ENCODE results near the gene HTT. TPM values are rescaled to one million over a fixed set of nuclear protein-coding genes. Genes with fewer than 3 reads are reported as not detected.
A peak's percentile ranks its signal among the peaks of the same experiment; 100 is the strongest.

HTT gene
- total RNA-seq, 4 donors from 2014 or later = 28.9 to 141 (median 42.0) TPM

- 54 to 66% methylated on average over 5 of the region's 5 CpGs for WGBS, 2 donors
- TF ChIP-seq POLR2A (IDR thresholded peaks at IDR 0.05) (no peak), CTCF (IDR thresholded peaks at IDR 0.05) (no peak)
- peak in 1 of 2 donors; percentile 46 for DNase-seq (ENCODE audit: low spot score in 2 of 2)
- intact Hi-C loops (cut with DNase I; ENCODE audit: low total_unique reads) = no loop called here
- H3K4me3 ChIP-seq (ENCODE audit: low read depth, poor library complexity, severe bottlenecking) = no peak overlapping the region
Observed at GRCh38 chr4:3190549-3190948, 116.1 kb downstream of the HTT start.

- WGBS, 2 donors = 84 to 89% methylated on average over 4 of the region's 4 CpGs
- peak in 1 of 2 donors; percentile 42 for DNase-seq (ENCODE audit: low spot score in 2 of 2)
- TF ChIP-seq CTCF (IDR thresholded peaks at IDR 0.05) = no peak
- no peak for TF ChIP-seq POLR2A (IDR thresholded peaks at IDR 0.05)
- intact Hi-C loops (cut with DNase I; ENCODE audit: low total_unique reads) = no loop called here
- no peak overlapping the region for H3K4me3 ChIP-seq (ENCODE audit: low read depth, poor library complexity, severe bottlenecking)
Observed at GRCh38 chr4:3192188-3192587, 117.7 kb downstream of the HTT start.

GRCh38 chr4:3192827-3193226, 118.3 kb downstream of the HTT start:
- 92 to 95% methylated on average over 12 of the region's 12 CpGs for WGBS, 2 donors
- intact Hi-C loops (cut with DNase I; ENCODE audit: low total_unique reads) = no loop called here
- TF ChIP-seq POLR2A (IDR thresholded peaks at IDR 0.05) (no peak), CTCF (IDR thresholded peaks at IDR 0.05) (no peak)
- DNase-seq (ENCODE audit: low spot score in 2 of 2) = peak in 1 of 2 donors; percentile 75
- no peak overlapping the region for H3K4me3 ChIP-seq (ENCODE audit: low read depth, poor library complexity, severe bottlenecking)

GRCh38 chr4:3193531-3194203, 119.2 kb downstream of the HTT start:
- 74 to 77% methylated on average over 6 of the region's 6 CpGs for WGBS, 2 donors

GRCh38 chr4:3196670-3197359, 122.3 kb downstream of the HTT start:
- H3K4me3 ChIP-seq (ENCODE audit: low read depth, poor library complexity, severe bottlenecking) = no peak overlapping the region
- TF ChIP-seq POLR2A (IDR thresholded peaks at IDR 0.05) (no peak), CTCF (IDR thresholded peaks at IDR 0.05) (no peak)
- 93 to 95% methylated on average over 7 of the region's 7 CpGs for WGBS, 2 donors
- intact Hi-C loops (cut with DNase I; ENCODE audit: low total_unique reads) = no loop called here
- peak in 1 of 2 donors; percentile 39 for DNase-seq (ENCODE audit: low spot score in 2 of 2)

More at GRCh38 chr4:3193531-3194203, 119.2 kb downstream of the HTT start:
- intact Hi-C loops (cut with DNase I; ENCODE audit: low total_unique reads) = no loop called here
- no peak for TF ChIP-seq CTCF (IDR thresholded peaks at IDR 0.05)
- TF ChIP-seq POLR2A (IDR thresholded peaks at IDR 0.05) = no peak
- no peak overlapping the region for H3K4me3 ChIP-seq (ENCODE audit: low read depth, poor library complexity, severe bottlenecking)
- no peak for DNase-seq (ENCODE audit: low spot score in 2 of 2)

Data from lower leg skin (tissue), 4 donors.